HepG2 (cell line): ENCODE data around the gene NFE2. TPM values are rescaled to one million over a fixed set of nuclear protein-coding genes. Genes with fewer than 3 reads are reported as not detected.
A peak's percentile ranks its signal among the peaks of the same experiment; 100 is the strongest.

Experiments
- CBFB ChIP-seq: sonication (generic); formaldehyde crosslinking; IDR thresholded peaks from 2 replicates; pipeline ENCODE4 v1.4.0; 2020; ENCODE audit warnings: missing genetic modification reagents
- HNRNPH1 ChIP-seq: fragments of 200-400 bp; formaldehyde crosslinking; optimal IDR thresholded peaks from 2 replicates; pipeline ENCODE3; 2017; ENCODE audit warnings: mild to moderate bottlenecking, low read depth, low read length
- JUND ChIP-seq: sonication (generic); formaldehyde crosslinking; IDR thresholded peaks from 2 replicates; pipeline ENCODE4 v1.8.0; 2022; ENCODE audit warnings: mild to moderate bottlenecking, missing genetic modification reagents
- KLF15 ChIP-seq: sonication (generic); formaldehyde crosslinking; IDR thresholded peaks from 2 replicates; pipeline ENCODE4 v1.8.1; 2023; ENCODE audit warnings: borderline replicate concordance, mild to moderate bottlenecking, inconsistent platforms, missing genetic modification reagents, mixed read lengths
- MAZ ChIP-seq, 2 experiments: sonication (generic) in 1 of 2; formaldehyde crosslinking in 1 of 2; IDR thresholded peaks; 2 replicates each; pipeline versions ENCODE4 v1.5.0 to v1.6.1; 2012 to 2020; ENCODE audit warnings: low read depth in 2 of 2, mild to moderate bottlenecking in 2 of 2, borderline replicate concordance in 1 of 2, improper control_type of control experiment in 1 of 2, low read length in 1 of 2, missing genetic modification reagents in 1 of 2, moderate library complexity in 1 of 2
- MXD4 ChIP-seq: IDR thresholded peaks from 2 replicates; pipeline ENCODE4 v1.6.1; 2016; ENCODE audit warnings: mild to moderate bottlenecking, missing biosample characterization, missing genetic modification reagents
- POLR2G ChIP-seq: fragments of 200-400 bp; formaldehyde crosslinking; IDR thresholded peaks from 2 replicates; pipeline ENCODE4 v1.6.1; 2018; ENCODE audit warnings: mild to moderate bottlenecking, low read depth, low read length, moderate library complexity
- RBFOX2 ChIP-seq: fragments of 200-400 bp; formaldehyde crosslinking; IDR thresholded peaks from 2 replicates; pipeline ENCODE4 v1.6.1; 2017; ENCODE audit warnings: low read depth, mild to moderate bottlenecking, low read length
- TAF1 ChIP-seq: sonication (generic); formaldehyde crosslinking; IDR thresholded peaks from 2 replicates; pipeline ENCODE4 v1.4.0; 2020; ENCODE audit warnings: missing genetic modification reagents
- UBTF ChIP-seq: sonication (generic); formaldehyde crosslinking; IDR thresholded peaks from 2 replicates; pipeline ENCODE4 v1.4.0; 2020; ENCODE audit warnings: mild to moderate bottlenecking, missing genetic modification reagents
- YY1 ChIP-seq: IDR thresholded peaks from 2 replicates; pipeline ENCODE4 v1.6.1; 2011; ENCODE audit warnings: low read length, low read depth, moderate library complexity, mild to moderate bottlenecking; ENCODE audit not compliant: insufficient read depth, insufficient replicate concordance
- ZBTB38 ChIP-seq: sonication (generic); formaldehyde crosslinking; IDR thresholded peaks from 2 replicates; pipeline ENCODE4 v1.5.1; 2020; ENCODE audit warnings: mild to moderate bottlenecking, missing genetic modification reagents
- ZFP82 ChIP-seq: sonication (generic); formaldehyde crosslinking; IDR thresholded peaks from 2 replicates; pipeline ENCODE4 v1.5.1; 2020; ENCODE audit warnings: mild to moderate bottlenecking, missing genetic modification reagents, borderline replicate concordance
- ZMYM4 ChIP-seq: sonication (generic); formaldehyde crosslinking; IDR thresholded peaks from 2 replicates; pipeline ENCODE4 v1.8.1; 2023; ENCODE audit warnings: mild to moderate bottlenecking, missing genetic modification reagents
- ZNF512 ChIP-seq: sonication (generic); formaldehyde crosslinking; IDR thresholded peaks from 2 replicates; pipeline ENCODE4 v1.4.0; 2020; ENCODE audit warnings: mild to moderate bottlenecking, missing genetic modification reagents
- ZNF589 ChIP-seq: sonication (generic); formaldehyde crosslinking; conservative IDR thresholded peaks from 2 replicates; pipeline ENCODE4 v1.8.0; 2022; ENCODE audit warnings: mild to moderate bottlenecking, moderate library complexity, missing genetic modification reagents
- ZNF740 ChIP-seq: sonication (generic); formaldehyde crosslinking; IDR thresholded peaks from 2 replicates; pipeline ENCODE4 v1.4.0; 2020; ENCODE audit warnings: missing genetic modification reagents
- ZSCAN12 ChIP-seq: sonication (generic); formaldehyde crosslinking; IDR thresholded peaks from 2 replicates; pipeline ENCODE4 v1.9.0; 2021; ENCODE audit warnings: mild to moderate bottlenecking, missing genetic modification reagents
- ZSCAN29 ChIP-seq: sonication (generic); formaldehyde crosslinking; conservative IDR thresholded peaks from 2 replicates; pipeline ENCODE4 v1.4.0; 2020; ENCODE audit warnings: mild to moderate bottlenecking, missing genetic modification reagents
- polyA plus RNA-seq, 8 experiments: library from polyadenylated mRNA; depleted of rRNA in 3 of 8; stranded (reverse) in 7 of 8; unstranded in 1 of 8; fragments of >200 nt; fragmentation: Illumina TruSeq in 4 of 8; extraction: Trizol in 4 of 8; gene quantifications; 2 replicates each; pipeline versions ENCODE4 v1.2.1 to v1.2.3, GENCODE V29; 2011 to 2016; ENCODE audit warnings: low read depth in 4 of 8, missing spikeins in 1 of 8, mixed read lengths in 1 of 8; ENCODE audit not compliant: insufficient read depth in 1 of 8
- total RNA-seq, 5 experiments: library from RNA; depleted of rRNA; stranded (reverse); fragments of >200 nt; fragmentation: Illumina TruSeq; extraction: Trizol; gene quantifications; 2 replicates each; pipeline ENCODE4 v1.2.3, GENCODE V29; 2016; ENCODE audit warnings: low read depth in 1 of 5
- TF ChIP-seq, protein P1 (sequence below), 2 experiments: IDR thresholded peaks; 2 replicates each; pipeline ENCODE4 v1.6.1; 2011 to 2012; ENCODE audit warnings: low read length in 2 of 2, borderline replicate concordance in 1 of 2, low read depth in 1 of 2, mild to moderate bottlenecking in 1 of 2, moderate library complexity in 1 of 2

The NFE2 gene
- total and polyA plus RNA-seq, 2 of the 13 experiments (the other 11 are each of a cell fraction or from before 2014, with no cell fraction given), result 4.5 to 7.8 TPM

- TF ChIP-seq ZNF740 (CRISPR knock-in tag), result peak; percentile 18; the same call in 1 of the 2 replicates
- TF ChIP-seq ZNF512, result peak; percentile 61; the same call in 1 of the 2 replicates
- TF ChIP-seq RBFOX2, result peak; percentile 83
- no peak for TF ChIP-seq JUND (CRISPR knock-in tag)
- no peak for TF ChIP-seq ZSCAN12 (CRISPR knock-in tag)
- TF ChIP-seq HNRNPH1, result peak; percentile 15
- TF ChIP-seq ZSCAN29 (CRISPR knock-in tag), result no peak
- 0 out of 2 replicates have a peak, but pooled peaks have one; percentile 49 for TF ChIP-seq ZBTB38
- 0 out of 2 replicates have a peak, but pooled peaks have one; percentile 12 for TF ChIP-seq MXD4 (CRISPR knock-in tag)
- no peak for TF ChIP-seq ZMYM4 (CRISPR knock-in tag)
- peak; percentile 31; the same call in 1 of the 2 replicates for TF ChIP-seq UBTF (CRISPR knock-in tag)
- TF ChIP-seq MAZ (IDR thresholded peaks at IDR 0.05; ENCODE audit: borderline replicate concordance, low read depth, low read length), result no peak
- peak; percentile 17 for TF ChIP-seq MAZ (CRISPR knock-in tag; IDR thresholded peaks at IDR 0.05; ENCODE audit: low read depth)
- peak; percentile 80 for TF ChIP-seq POLR2G
- no peak for TF ChIP-seq YY1
- no peak for TF ChIP-seq KLF15
- TF ChIP-seq, protein P1, sequence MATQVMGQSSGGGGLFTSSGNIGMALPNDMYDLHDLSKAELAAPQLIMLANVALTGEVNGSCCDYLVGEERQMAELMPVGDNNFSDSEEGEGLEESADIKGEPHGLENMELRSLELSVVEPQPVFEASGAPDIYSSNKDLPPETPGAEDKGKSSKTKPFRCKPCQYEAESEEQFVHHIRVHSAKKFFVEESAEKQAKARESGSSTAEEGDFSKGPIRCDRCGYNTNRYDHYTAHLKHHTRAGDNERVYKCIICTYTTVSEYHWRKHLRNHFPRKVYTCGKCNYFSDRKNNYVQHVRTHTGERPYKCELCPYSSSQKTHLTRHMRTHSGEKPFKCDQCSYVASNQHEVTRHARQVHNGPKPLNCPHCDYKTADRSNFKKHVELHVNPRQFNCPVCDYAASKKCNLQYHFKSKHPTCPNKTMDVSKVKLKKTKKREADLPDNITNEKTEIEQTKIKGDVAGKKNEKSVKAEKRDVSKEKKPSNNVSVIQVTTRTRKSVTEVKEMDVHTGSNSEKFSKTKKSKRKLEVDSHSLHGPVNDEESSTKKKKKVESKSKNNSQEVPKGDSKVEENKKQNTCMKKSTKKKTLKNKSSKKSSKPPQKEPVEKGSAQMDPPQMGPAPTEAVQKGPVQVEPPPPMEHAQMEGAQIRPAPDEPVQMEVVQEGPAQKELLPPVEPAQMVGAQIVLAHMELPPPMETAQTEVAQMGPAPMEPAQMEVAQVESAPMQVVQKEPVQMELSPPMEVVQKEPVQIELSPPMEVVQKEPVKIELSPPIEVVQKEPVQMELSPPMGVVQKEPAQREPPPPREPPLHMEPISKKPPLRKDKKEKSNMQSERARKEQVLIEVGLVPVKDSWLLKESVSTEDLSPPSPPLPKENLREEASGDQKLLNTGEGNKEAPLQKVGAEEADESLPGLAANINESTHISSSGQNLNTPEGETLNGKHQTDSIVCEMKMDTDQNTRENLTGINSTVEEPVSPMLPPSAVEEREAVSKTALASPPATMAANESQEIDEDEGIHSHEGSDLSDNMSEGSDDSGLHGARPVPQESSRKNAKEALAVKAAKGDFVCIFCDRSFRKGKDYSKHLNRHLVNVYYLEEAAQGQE (IDR thresholded peaks at IDR 0.05; ENCODE audit: borderline replicate concordance in 1 of 2, low read depth in 1 of 2, low read length in 2 of 2), result 0 out of 4 replicates have a peak, but pooled peaks of 1 of the 2 experiments have one; percentile 10
- peak; percentile 54; the same call in 1 of the 2 replicates for TF ChIP-seq CBFB (CRISPR knock-in tag)
- TF ChIP-seq TAF1, result peak; percentile 54; the same call in 1 of the 2 replicates
- 0 out of 2 replicates have a peak, but pooled peaks have one; percentile 50 for TF ChIP-seq ZFP82 (CRISPR knock-in tag)
- TF ChIP-seq ZNF589 (CRISPR knock-in tag), result no peak
Measured at GRCh38 chr12:54300732-54301427, at the start of gene NFE2 (continued).
